Ascending aorta (tissue), 2 donors: ENCODE data around the gene HDAC9. TPM values are rescaled to one million over a fixed set of nuclear protein-coding genes. Genes with fewer than 3 reads are reported as not detected.

ENCODE experiments used
- DNase-seq, 2 donors: peaks; one replicate each; pipeline ENCODE4 v3.0.0-alpha.2; 2019; ENCODE audit warnings: low spot score in 2 of 2
- H3K27ac ChIP-seq, 2 donors: fragments of 200-600 bp; sonication (generic); one replicate each; pipeline ENCODE4 v1.5.1; 2016 to 2017; ENCODE audit warnings: mild to moderate bottlenecking in 1 of 2
- H3K27me3 ChIP-seq: fragments of 200-600 bp; sonication (generic); one replicate; pipeline ENCODE4 v1.5.1; 2017
- H3K36me3 ChIP-seq, 2 donors: fragments of 200-600 bp; sonication (generic); one replicate each; pipeline ENCODE4 v1.5.1; 2016
- H3K4me1 ChIP-seq, 2 donors: fragments of 200-600 bp; sonication (generic); one replicate each; pipeline ENCODE4 v1.5.1; 2016 to 2017; ENCODE audit warnings: mild to moderate bottlenecking in 1 of 2
- H3K4me3 ChIP-seq, 2 donors: fragments of 200-600 bp; sonication (generic); one replicate each; pipeline ENCODE4 v1.5.1; 2016 to 2017; ENCODE audit warnings: mild to moderate bottlenecking in 1 of 2
- H3K9me3 ChIP-seq, 2 donors: fragments of 200-600 bp; sonication (generic); one replicate each; pipeline ENCODE4 v1.5.1; 2016
- intact Hi-C: fragments of 100-400 bp; cut with DNase I; formaldehyde crosslinking; loops from one replicate; pipeline ENCODE4 v1.15.1; 2023
- total RNA-seq: library from RNA; depleted of rRNA; stranded (reverse); fragments of >200 nt; gene quantifications from one replicate; pipeline ENCODE4 v1.1.0, GENCODE V29; 2016
- TF ChIP-seq, protein P1 (sequence below), 3 experiments: fragments of 200-600 bp in 2 of 3; fragments of 450-650 bp in 1 of 3; sonication (generic) in 2 of 3; IDR thresholded peaks; one replicate each; pipeline ENCODE4 v1.5.1; 2016 to 2019; ENCODE audit warnings: antibody characterized with exemption in 3 of 3, mild to moderate bottlenecking in 1 of 3, moderate library complexity in 1 of 3

The HDAC9 gene
- total RNA-seq, 1 donor from 2014 or later, result 33.4 TPM

DNA sequence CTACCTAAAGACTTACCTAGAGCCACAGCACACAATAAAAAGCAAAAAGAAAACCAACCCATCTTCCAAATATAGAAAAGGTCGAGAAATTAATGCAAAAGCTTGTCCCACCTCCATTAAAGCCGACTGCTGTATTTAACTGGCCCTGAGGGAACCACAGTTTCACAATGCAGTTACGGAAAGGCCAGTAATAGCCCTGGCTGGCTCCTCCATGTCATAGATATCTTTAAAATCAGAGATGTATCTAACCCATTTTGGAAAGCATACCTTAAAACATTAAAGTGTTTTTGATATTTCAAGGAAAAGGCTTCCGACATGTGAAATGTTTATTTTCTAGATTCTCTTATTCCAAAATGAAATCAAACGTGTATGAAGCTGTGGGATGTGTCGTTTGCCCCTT is 23.0 kb downstream of the HDAC9 start:
- TF ChIP-seq, protein P1, sequence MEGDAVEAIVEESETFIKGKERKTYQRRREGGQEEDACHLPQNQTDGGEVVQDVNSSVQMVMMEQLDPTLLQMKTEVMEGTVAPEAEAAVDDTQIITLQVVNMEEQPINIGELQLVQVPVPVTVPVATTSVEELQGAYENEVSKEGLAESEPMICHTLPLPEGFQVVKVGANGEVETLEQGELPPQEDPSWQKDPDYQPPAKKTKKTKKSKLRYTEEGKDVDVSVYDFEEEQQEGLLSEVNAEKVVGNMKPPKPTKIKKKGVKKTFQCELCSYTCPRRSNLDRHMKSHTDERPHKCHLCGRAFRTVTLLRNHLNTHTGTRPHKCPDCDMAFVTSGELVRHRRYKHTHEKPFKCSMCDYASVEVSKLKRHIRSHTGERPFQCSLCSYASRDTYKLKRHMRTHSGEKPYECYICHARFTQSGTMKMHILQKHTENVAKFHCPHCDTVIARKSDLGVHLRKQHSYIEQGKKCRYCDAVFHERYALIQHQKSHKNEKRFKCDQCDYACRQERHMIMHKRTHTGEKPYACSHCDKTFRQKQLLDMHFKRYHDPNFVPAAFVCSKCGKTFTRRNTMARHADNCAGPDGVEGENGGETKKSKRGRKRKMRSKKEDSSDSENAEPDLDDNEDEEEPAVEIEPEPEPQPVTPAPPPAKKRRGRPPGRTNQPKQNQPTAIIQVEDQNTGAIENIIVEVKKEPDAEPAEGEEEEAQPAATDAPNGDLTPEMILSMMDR (IDR thresholded peaks at IDR 0.05), result no peak
- H3K4me1 ChIP-seq, result peaks cover 4 to 45% of the 10 kb centered on the region in 2 donors
- H3K27me3 ChIP-seq, result no peaks in the 10 kb centered on the region
- peak overlapping the region; percentile 85 to 91 for H3K27ac ChIP-seq
- no peak for DNase-seq
- intact Hi-C loops, result no loop called here
- H3K4me3 ChIP-seq, result no peak overlapping the region
- no peaks in the 10 kb centered on the region for H3K36me3 ChIP-seq
- no peaks in the 10 kb centered on the region for H3K9me3 ChIP-seq

DNA sequence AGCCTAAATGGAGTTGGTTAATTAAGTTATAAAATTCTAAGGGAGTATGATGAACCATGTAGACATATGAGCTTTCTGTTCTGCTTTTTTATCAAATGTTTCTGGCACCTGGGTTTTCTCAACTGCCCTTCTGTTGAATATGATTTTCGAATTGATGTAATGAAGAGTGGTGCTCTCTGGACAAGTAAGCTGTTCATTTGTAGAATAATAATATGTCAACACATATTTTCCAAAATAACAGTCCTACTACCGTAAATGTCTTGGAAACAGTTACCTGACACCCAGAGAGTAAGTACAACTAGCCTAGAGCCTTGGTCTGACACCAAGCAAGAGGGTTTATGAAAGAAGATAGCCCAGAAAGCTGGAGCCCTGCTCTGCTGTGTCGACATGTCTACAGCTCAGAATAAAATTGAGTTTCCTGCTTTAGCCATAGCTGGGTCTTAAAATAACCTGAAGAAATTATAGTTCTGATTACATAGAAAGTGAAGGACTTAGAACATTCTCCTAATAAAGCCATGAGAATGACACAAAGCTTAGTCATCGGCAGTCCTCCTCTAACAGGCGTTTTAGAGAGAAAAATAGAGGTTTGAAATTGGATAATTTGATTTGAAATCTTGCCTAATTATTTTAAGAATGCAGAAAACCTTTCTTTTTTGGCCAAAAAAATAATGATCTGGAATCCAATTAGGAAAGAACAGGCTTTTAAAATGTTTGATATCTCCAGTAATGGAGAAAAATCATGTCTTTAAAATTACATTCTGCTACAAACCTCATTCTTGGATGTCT is 25.1 kb downstream of the HDAC9 start:
- Histone ChIP-seq H3K27me3 (no peaks in the 10 kb centered on the region), H3K4me3 (peak overlapping the region; percentile 8 to 51), H3K27ac (peak overlapping the region; percentile 85 to 89), H3K36me3 (no peaks in the 10 kb centered on the region), H3K4me1 (peaks cover 0 to 39% of the 10 kb centered on the region in 2 donors), H3K9me3 (no peaks in the 10 kb centered on the region)
- intact Hi-C loops, result no loop called here
- TF ChIP-seq, protein P1 (IDR thresholded peaks at IDR 0.05), result no peak
- DNase-seq, result no peak

DNA sequence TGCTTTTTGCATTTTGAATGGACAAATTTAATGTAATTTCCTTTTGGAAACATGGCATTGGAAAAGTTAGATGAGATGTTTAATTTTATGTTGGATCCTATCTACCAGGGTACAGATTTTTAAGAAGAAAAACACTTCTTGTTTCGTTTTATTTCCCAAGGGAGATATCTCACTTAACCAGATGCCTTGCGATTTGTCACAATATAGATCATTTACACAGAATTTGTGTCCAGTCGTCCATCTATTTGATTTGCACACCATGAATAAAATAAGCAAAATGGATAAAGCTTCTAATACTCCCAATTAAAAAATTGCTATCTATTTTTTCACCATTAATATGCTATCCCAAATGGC is 25.7 kb downstream of the HDAC9 start:
- H3K27ac ChIP-seq, result peak overlapping the region; percentile 85 to 89
- TF ChIP-seq, protein P1 (IDR thresholded peaks at IDR 0.05), result no peak
- H3K4me1 ChIP-seq, result peaks cover 0 to 39% of the 10 kb centered on the region in 2 donors
- no peaks in the 10 kb centered on the region for H3K36me3 ChIP-seq
- H3K4me3 ChIP-seq, result peak overlapping the region; percentile 8 to 51
- no peaks in the 10 kb centered on the region for H3K27me3 ChIP-seq
- no peak for DNase-seq
- H3K9me3 ChIP-seq, result no peaks in the 10 kb centered on the region
- intact Hi-C loops, result no loop called here

DNA sequence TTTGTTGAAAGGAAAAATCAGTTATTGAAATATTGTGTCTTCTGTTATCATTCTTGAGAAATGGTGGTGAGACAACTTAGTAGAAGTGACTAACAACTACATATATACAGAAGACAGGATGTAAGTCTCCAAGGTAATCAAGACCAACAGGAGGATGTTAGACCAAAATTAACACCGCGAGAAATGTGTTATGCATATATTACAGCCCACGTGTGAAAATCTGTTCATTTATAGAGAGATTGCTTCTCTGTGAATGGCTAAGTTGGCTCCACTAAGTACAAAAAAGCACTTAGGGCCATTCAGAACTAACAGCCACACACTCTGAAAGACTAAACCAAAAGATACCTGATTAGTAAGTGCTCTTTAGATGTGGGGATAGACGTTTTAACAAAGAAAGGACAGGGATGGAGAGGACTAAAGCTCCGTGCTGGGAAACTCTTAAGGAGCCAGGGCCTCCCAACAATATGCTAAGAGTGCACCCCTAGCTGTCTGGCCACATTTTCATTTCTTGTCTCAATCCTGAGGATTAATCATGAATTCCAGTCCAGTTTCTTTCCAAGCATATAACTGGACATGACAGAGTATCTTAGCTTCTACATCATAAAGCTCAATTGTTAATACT is 26.5 kb downstream of the HDAC9 start:
- H3K4me1 ChIP-seq, result peaks cover 3 to 37% of the 10 kb centered on the region in 2 donors
- H3K36me3 ChIP-seq, result no peaks in the 10 kb centered on the region
- DNase-seq, result no peak
- H3K27me3 ChIP-seq, result no peaks in the 10 kb centered on the region
- intact Hi-C loops, result no loop called here
- H3K27ac ChIP-seq, result peak overlapping the region; percentile 85 to 89
- TF ChIP-seq, protein P1 (IDR thresholded peaks at IDR 0.05), result no peak
- no peak overlapping the region for H3K4me3 ChIP-seq
- H3K9me3 ChIP-seq, result no peaks in the 10 kb centered on the region

DNA sequence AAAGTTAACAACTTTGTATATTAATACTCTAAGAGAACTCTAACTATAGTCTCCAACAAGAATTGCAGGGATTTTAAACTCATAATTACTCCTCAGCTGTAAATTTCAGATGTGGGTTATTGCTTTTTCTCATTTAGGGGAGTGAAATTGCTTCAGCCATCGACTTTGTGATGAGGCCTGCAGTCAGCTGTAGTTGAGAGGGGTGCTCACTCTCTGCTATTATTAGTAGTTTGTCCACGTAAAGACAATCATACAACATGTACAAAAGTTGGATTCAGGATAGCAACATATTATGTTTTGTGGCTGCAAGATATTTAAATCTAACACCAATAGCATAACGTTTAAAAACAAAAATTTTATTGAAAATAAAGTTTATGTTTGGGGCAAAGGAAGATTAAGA is 28.7 kb downstream of the HDAC9 start:
- peaks cover 3 to 36% of the 10 kb centered on the region in 2 donors for H3K4me1 ChIP-seq
- H3K9me3 ChIP-seq, result no peaks in the 10 kb centered on the region
- peak overlapping the region; percentile 12 to 85 for H3K27ac ChIP-seq
- intact Hi-C loops, result no loop called here
- H3K27me3 ChIP-seq, result no peaks in the 10 kb centered on the region
- TF ChIP-seq, protein P1 (IDR thresholded peaks at IDR 0.05), result no peak
- H3K4me3 ChIP-seq, result no peak overlapping the region
- no peaks in the 10 kb centered on the region for H3K36me3 ChIP-seq
- no peak for DNase-seq
